Natural killer cell treated with Interleukin-12 subunit alpha and Interleukin-12 subunit beta and Interleukin-15 and Interleukin-18, amount 100 ng/mL, for 72 hours (primary cell): ENCODE results near the gene LAMA3. TPM values are rescaled to one million over a fixed set of nuclear protein-coding genes. Genes with fewer than 3 reads are reported as not detected.

Experiments used
- ATAC-seq, 2 donors: fragments of 150-1000 bp; cut with Tn5 transposase in 1 of 2; sonication (Bioruptor Pico), chemical (Tn5 transposase) in 1 of 2; 2 replicates each; pipeline ENCODE4 v1.10.0; 2021
- DNase-seq: peaks from one replicate; pipeline ENCODE4 v3.0.0; 2022; ENCODE audit warnings: low spot score
- H3K27ac Mint-ChIP-seq, 2 donors: 1 replicate in 1 of 2; 2 replicates in 1 of 2; pipeline ENCODE4 v1.8.0; 2022; ENCODE audit warnings: mixed read lengths in 2 of 2, mild to moderate bottlenecking in 1 of 2, moderate library complexity in 1 of 2
- H3K27me3 Mint-ChIP-seq, 2 donors: 1 replicate in 1 of 2; 2 replicates in 1 of 2; pipeline ENCODE4 v1.8.0; 2022; ENCODE audit warnings: mixed read lengths in 2 of 2
- H3K36me3 Mint-ChIP-seq: one replicate; pipeline ENCODE4 v1.8.0; 2022; ENCODE audit warnings: mixed read lengths
- H3K4me1 Mint-ChIP-seq, 2 donors: 1 replicate in 1 of 2; 2 replicates in 1 of 2; pipeline ENCODE4 v1.8.0; 2022; ENCODE audit warnings: low read depth in 2 of 2, mixed read lengths in 2 of 2, mild to moderate bottlenecking in 1 of 2
- H3K4me3 Mint-ChIP-seq: one replicate; pipeline ENCODE4 v1.8.0; 2022; ENCODE audit warnings: mixed read lengths
- H3K9me3 Mint-ChIP-seq: 2 replicates; pipeline ENCODE4 v1.8.0; 2022; ENCODE audit warnings: mixed read lengths
- total RNA-seq, 2 donors: library from RNA; stranded (reverse); gene quantifications; one replicate each; pipeline ENCODE4 v1.2.3, GENCODE V29; 2022

The LAMA3 gene
- total RNA-seq, 2 donors from 2014 or later, result 0.10 to 0.11 TPM

GRCh38 chr18:23936381-23936958 lies 247.2 kb downstream of the LAMA3 start:
- H3K9me3 Mint-ChIP-seq, result no peaks in the 10 kb centered on the region
- no peak overlapping the region for H3K4me3 Mint-ChIP-seq
- H3K27me3 Mint-ChIP-seq, result peaks cover 0 to 2% of the 10 kb centered on the region in 2 donors
- no peaks in the 10 kb centered on the region for H3K36me3 Mint-ChIP-seq
- peaks cover 28 to 30% of the 10 kb centered on the region in 2 donors for H3K4me1 Mint-ChIP-seq
- peak overlapping the region in 1 of 2 donors; percentile 7 for H3K27ac Mint-ChIP-seq
- DNase-seq (no peak), ATAC-seq (no peak)

- peaks cover 0 to 6% of the 10 kb centered on the region in 2 donors for H3K27me3 Mint-ChIP-seq
- H3K36me3 Mint-ChIP-seq, result no peaks in the 10 kb centered on the region
- no peak for DNase-seq
- H3K27ac Mint-ChIP-seq, result no peak overlapping the region
- peak; percentile 74 to 76 for ATAC-seq
- H3K9me3 Mint-ChIP-seq, result no peaks in the 10 kb centered on the region
- H3K4me1 Mint-ChIP-seq, result peaks cover 30 to 34% of the 10 kb centered on the region in 2 donors
- H3K4me3 Mint-ChIP-seq, result peak overlapping the region; percentile 23
Measured at GRCh38 chr18:23938043-23938756, 248.9 kb downstream of the LAMA3 start.

- no peak overlapping the region for H3K4me3 Mint-ChIP-seq
- H3K27ac Mint-ChIP-seq, result no peak overlapping the region
- DNase-seq, result no peak
Measured at GRCh38 chr18:23938901-23939341, 249.7 kb downstream of the LAMA3 start.

GRCh38 chr18:23939366-23939765 lies 250.1 kb downstream of the LAMA3 start:
- no peak for ATAC-seq
- Mint-ChIP-seq H3K9me3 (no peaks in the 10 kb centered on the region), H3K4me1 (peaks cover 30 to 34% of the 10 kb centered on the region in 2 donors), H3K4me3 (no peak overlapping the region), H3K27ac (no peak overlapping the region), H3K27me3 (peaks cover 0 to 6% of the 10 kb centered on the region in 2 donors), H3K36me3 (no peaks in the 10 kb centered on the region)
- no peak for DNase-seq

More at GRCh38 chr18:23938901-23939341, 249.7 kb downstream of the LAMA3 start:
- no peaks in the 10 kb centered on the region for H3K36me3 Mint-ChIP-seq
- ATAC-seq, result no peak
- no peaks in the 10 kb centered on the region for H3K9me3 Mint-ChIP-seq
- peaks cover 30 to 34% of the 10 kb centered on the region in 2 donors for H3K4me1 Mint-ChIP-seq
- peaks cover 0 to 6% of the 10 kb centered on the region in 2 donors for H3K27me3 Mint-ChIP-seq

- DNase-seq, result no peak
- Mint-ChIP-seq H3K4me3 (no peak overlapping the region), H3K9me3 (no peaks in the 10 kb centered on the region), H3K36me3 (no peaks in the 10 kb centered on the region), H3K4me1 (peaks cover 30% of the 10 kb centered on the region in 2 donors), H3K27ac (no peak overlapping the region), H3K27me3 (peaks cover 0 to 6% of the 10 kb centered on the region in 2 donors)
- ATAC-seq, result no peak
Measured at GRCh38 chr18:23939896-23940295, 250.6 kb downstream of the LAMA3 start.

- H3K4me3 Mint-ChIP-seq, result no peak overlapping the region
- no peaks in the 10 kb centered on the region for H3K36me3 Mint-ChIP-seq
- peaks cover 0 to 6% of the 10 kb centered on the region in 2 donors for H3K27me3 Mint-ChIP-seq
- peaks cover 14 to 17% of the 10 kb centered on the region in 2 donors for H3K4me1 Mint-ChIP-seq
- no peak for DNase-seq
- no peaks in the 10 kb centered on the region for H3K9me3 Mint-ChIP-seq
- ATAC-seq, result no peak
- no peak overlapping the region for H3K27ac Mint-ChIP-seq
Measured at GRCh38 chr18:23941791-23942190, 252.5 kb downstream of the LAMA3 start.

GRCh38 chr18:23943104-23943503 lies 253.9 kb downstream of the LAMA3 start:
- no peaks in the 10 kb centered on the region for H3K9me3 Mint-ChIP-seq

GRCh38 chr18:23943903-23944624 lies 254.8 kb downstream of the LAMA3 start:
- H3K27ac Mint-ChIP-seq, result no peak overlapping the region
- H3K9me3 Mint-ChIP-seq, result no peaks in the 10 kb centered on the region
- DNase-seq (no peak), ATAC-seq (no peak)
- H3K27me3 Mint-ChIP-seq, result peaks cover 0 to 3% of the 10 kb centered on the region in 2 donors
- H3K4me1 Mint-ChIP-seq, result peaks cover 5 to 6% of the 10 kb centered on the region in 2 donors
- no peaks in the 10 kb centered on the region for H3K36me3 Mint-ChIP-seq
- no peak overlapping the region for H3K4me3 Mint-ChIP-seq

More at GRCh38 chr18:23943104-23943503, 253.9 kb downstream of the LAMA3 start:
- Mint-ChIP-seq H3K4me1 (peaks cover 11 to 15% of the 10 kb centered on the region in 2 donors), H3K36me3 (no peaks in the 10 kb centered on the region), H3K27ac (no peak overlapping the region), H3K4me3 (no peak overlapping the region), H3K27me3 (peaks cover 0 to 6% of the 10 kb centered on the region in 2 donors)
- DNase-seq, result no peak
- ATAC-seq, result no peak

- Mint-ChIP-seq H3K36me3 (no peaks in the 10 kb centered on the region), H3K4me3 (no peak overlapping the region), H3K4me1 (peaks cover 3 to 5% of the 10 kb centered on the region in 2 donors), H3K27ac (no peak overlapping the region), H3K9me3 (no peaks in the 10 kb centered on the region), H3K27me3 (peaks cover 0 to 3% of the 10 kb centered on the region in 2 donors)
- DNase-seq, result no peak
- no peak for ATAC-seq
Measured at GRCh38 chr18:23945416-23946079, 256.3 kb downstream of the LAMA3 start.

- no peak for ATAC-seq
Measured at GRCh38 chr18:23949863-23950262, 260.6 kb downstream of the LAMA3 start.

GRCh38 chr18:23950644-23951043 lies 261.4 kb downstream of the LAMA3 start:
- Mint-ChIP-seq H3K27ac (no peak overlapping the region), H3K27me3 (peaks cover 0 to 2% of the 10 kb centered on the region in 2 donors), H3K36me3 (no peaks in the 10 kb centered on the region), H3K4me1 (no peaks in the 10 kb centered on the region), H3K4me3 (no peak overlapping the region), H3K9me3 (no peaks in the 10 kb centered on the region)
- ATAC-seq, result no peak
- DNase-seq, result no peak

More at GRCh38 chr18:23949863-23950262, 260.6 kb downstream of the LAMA3 start:
- no peaks in the 10 kb centered on the region for H3K9me3 Mint-ChIP-seq
- no peak overlapping the region for H3K27ac Mint-ChIP-seq
- H3K4me1 Mint-ChIP-seq, result no peaks in the 10 kb centered on the region
- no peak for DNase-seq
- no peaks in the 10 kb centered on the region for H3K36me3 Mint-ChIP-seq
- no peak overlapping the region for H3K4me3 Mint-ChIP-seq
- H3K27me3 Mint-ChIP-seq, result peaks cover 0 to 2% of the 10 kb centered on the region in 2 donors

- H3K27ac Mint-ChIP-seq, result no peak overlapping the region
- no peaks in the 10 kb centered on the region for H3K9me3 Mint-ChIP-seq
- no peak overlapping the region for H3K4me3 Mint-ChIP-seq
- ATAC-seq (no peak), DNase-seq (no peak)
- H3K36me3 Mint-ChIP-seq, result no peaks in the 10 kb centered on the region
- H3K27me3 Mint-ChIP-seq, result peaks cover 0 to 2% of the 10 kb centered on the region in 2 donors
- no peaks in the 10 kb centered on the region for H3K4me1 Mint-ChIP-seq
Measured at GRCh38 chr18:23951206-23951605, 262.0 kb downstream of the LAMA3 start.

GRCh38 chr18:23953984-23954383 lies 264.7 kb downstream of the LAMA3 start:
- Mint-ChIP-seq H3K9me3 (no peaks in the 10 kb centered on the region), H3K27ac (no peak overlapping the region), H3K36me3 (no peaks in the 10 kb centered on the region), H3K4me3 (no peak overlapping the region), H3K4me1 (no peaks in the 10 kb centered on the region), H3K27me3 (peaks cover 0 to 2% of the 10 kb centered on the region in 2 donors)
- DNase-seq (no peak), ATAC-seq (no peak)
